Neuron (in vitro differentiated cells): ENCODE measurements around the gene BTBD19.
A peak's percentile ranks its signal among the peaks of the same experiment; 100 is the strongest.
"Not testable (repeated sequence)": the region's sequence is repeated elsewhere in the genome, so short reads cannot be mapped to it uniquely, and the experiment has no call there.

ENCODE experiments used
- H2AFZ ChIP-seq: one replicate; pipeline ENCODE4 v1.6.1; 2013; ENCODE audit warnings: low read depth, mild to moderate bottlenecking, inconsistent platforms, low read length, moderate library complexity
- H3K27me3 ChIP-seq: one replicate; pipeline ENCODE4 v1.6.1; 2013; ENCODE audit warnings: low read length; ENCODE audit not compliant: insufficient read depth
- H3K36me3 ChIP-seq: one replicate; pipeline ENCODE4 v1.6.1; 2013; ENCODE audit warnings: low read length; ENCODE audit not compliant: insufficient read depth
- H3K4me1 ChIP-seq: one replicate; pipeline ENCODE4 v1.6.1; 2013; ENCODE audit warnings: low read length; ENCODE audit not compliant: insufficient read depth
- H3K4me3 ChIP-seq: 2 replicates; pipeline ENCODE4 v1.5.1; 2013; ENCODE audit warnings: mild to moderate bottlenecking, low read length, moderate library complexity
- H3K9me3 ChIP-seq: one replicate; pipeline ENCODE4 v1.6.1; 2013; ENCODE audit warnings: low read length

The BTBD19 gene

GRCh38 chr1:44808938-44809917 lies 905 bp downstream of the BTBD19 start:
- H3K4me3 ChIP-seq: peak overlapping the region; percentile 46
- peaks cover 34% of the 10 kb centered on the region for H3K4me1 ChIP-seq
- H3K9me3 ChIP-seq: no peaks in the 10 kb centered on the region
- no peaks in the 10 kb centered on the region for H3K27me3 ChIP-seq
- no peak overlapping the region for H2AFZ ChIP-seq
- peaks cover 20% of the 10 kb centered on the region for H3K36me3 ChIP-seq

- Histone ChIP-seq H3K9me3 (no peaks in the 10 kb centered on the region), H3K4me3 (no peak overlapping the region), H2AFZ (no peak overlapping the region), H3K36me3 (peaks cover 15% of the 10 kb centered on the region), H3K4me1 (peaks cover 34% of the 10 kb centered on the region), H3K27me3 (no peaks in the 10 kb centered on the region)
These were observed 1.9 kb downstream of the BTBD19 start for GRCh38 chr1:44810101-44810761.

GRCh38 chr1:44810762-44811105 lies 2.4 kb downstream of the BTBD19 start:
- peaks cover 34% of the 10 kb centered on the region for H3K4me1 ChIP-seq
- H3K9me3 ChIP-seq, H3K27me3 ChIP-seq, H3K4me3 ChIP-seq, H2AFZ ChIP-seq: not testable (repeated sequence)
- peaks cover 10% of the 10 kb centered on the region for H3K36me3 ChIP-seq

GRCh38 chr1:44811234-44811633 lies 2.9 kb downstream of the BTBD19 start:
- H3K36me3 ChIP-seq: peaks cover 7% of the 10 kb centered on the region
- H3K27me3 ChIP-seq: no peaks in the 10 kb centered on the region
- H3K4me1 ChIP-seq: peaks cover 34% of the 10 kb centered on the region
- no peaks in the 10 kb centered on the region for H3K9me3 ChIP-seq
- H3K4me3 ChIP-seq: no peak overlapping the region
- H2AFZ ChIP-seq: no peak overlapping the region

GRCh38 chr1:44812822-44813543 lies 4.7 kb downstream of the BTBD19 start:
- H3K4me3 ChIP-seq: no peak overlapping the region
- H2AFZ ChIP-seq: no peak overlapping the region
- no peaks in the 10 kb centered on the region for H3K27me3 ChIP-seq
- H3K36me3 ChIP-seq: peaks cover 7% of the 10 kb centered on the region
- H3K9me3 ChIP-seq: no peaks in the 10 kb centered on the region
- H3K4me1 ChIP-seq: peaks cover 20% of the 10 kb centered on the region

- not testable (repeated sequence) for H3K9me3 ChIP-seq, H3K4me3 ChIP-seq, H2AFZ ChIP-seq, H3K4me1 ChIP-seq, H3K36me3 ChIP-seq, H3K27me3 ChIP-seq
These were observed 7.6 kb downstream of the BTBD19 start for GRCh38 chr1:44815926-44816325.

- H3K4me3 ChIP-seq: no peak overlapping the region
- H3K4me1 ChIP-seq: no peaks in the 10 kb centered on the region
- no peak overlapping the region for H2AFZ ChIP-seq
- H3K36me3 ChIP-seq: peaks cover 7% of the 10 kb centered on the region
- H3K27me3 ChIP-seq: no peaks in the 10 kb centered on the region
- H3K9me3 ChIP-seq: peaks cover 8% of the 10 kb centered on the region
These were observed 9.0 kb downstream of the BTBD19 start for GRCh38 chr1:44817307-44817706.

GRCh38 chr1:44817771-44818495 lies 9.6 kb downstream of the BTBD19 start:
- Histone ChIP-seq H3K4me3 (no peak overlapping the region), H2AFZ (no peak overlapping the region), H3K27me3 (no peaks in the 10 kb centered on the region), H3K9me3 (peaks cover 8% of the 10 kb centered on the region), H3K4me1 (no peaks in the 10 kb centered on the region), H3K36me3 (peaks cover 7% of the 10 kb centered on the region)

- H3K9me3 ChIP-seq: peaks cover 8% of the 10 kb centered on the region
- no peak overlapping the region for H2AFZ ChIP-seq
- no peak overlapping the region for H3K4me3 ChIP-seq
- no peaks in the 10 kb centered on the region for H3K27me3 ChIP-seq
- peaks cover 3% of the 10 kb centered on the region for H3K36me3 ChIP-seq
- no peaks in the 10 kb centered on the region for H3K4me1 ChIP-seq
These were observed 10.9 kb downstream of the BTBD19 start for GRCh38 chr1:44819196-44819607.

GRCh38 chr1:44819608-44820327 lies 11.4 kb downstream of the BTBD19 start:
- Histone ChIP-seq H3K36me3 (peaks cover 2% of the 10 kb centered on the region), H3K4me3 (no peak overlapping the region), H3K9me3 (peaks cover 8% of the 10 kb centered on the region), H3K27me3 (no peaks in the 10 kb centered on the region), H3K4me1 (no peaks in the 10 kb centered on the region), H2AFZ (no peak overlapping the region)

GRCh38 chr1:44820328-44821239 lies 12.3 kb downstream of the BTBD19 start:
- Histone ChIP-seq H3K4me3 (no peak overlapping the region), H3K27me3 (no peaks in the 10 kb centered on the region)

More at GRCh38 chr1:44820328-44821239, 12.3 kb downstream of the BTBD19 start:
- Histone ChIP-seq H3K9me3 (peaks cover 8% of the 10 kb centered on the region), H3K36me3 (no peaks in the 10 kb centered on the region), H2AFZ (no peak overlapping the region), H3K4me1 (no peaks in the 10 kb centered on the region)
